Colonic mucosa (tissue), 4 donors: Measurements from ENCODE around the gene SPATS2L. TPM values are rescaled to one million over a fixed set of nuclear protein-coding genes. Genes with fewer than 3 reads are reported as not detected.

ENCODE experiments used
- DNase-seq: peaks from one replicate; pipeline ENCODE4 v3.0.0-alpha.2; 2020
- H3K27ac ChIP-seq: fragments of 200-600 bp; one replicate; pipeline ENCODE4 v1.8.0; 2021
- H3K27me3 ChIP-seq: fragments of 200-600 bp; one replicate; pipeline ENCODE4 v1.8.0; 2021
- H3K36me3 ChIP-seq: fragments of 200-600 bp; one replicate; pipeline ENCODE4 v1.8.0; 2021
- H3K4me1 ChIP-seq: fragments of 200-600 bp; one replicate; pipeline ENCODE4 v1.8.0; 2021; ENCODE audit warnings: mild to moderate bottlenecking
- H3K4me3 ChIP-seq: fragments of 200-600 bp; one replicate; pipeline ENCODE4 v1.8.0; 2021
- H3K9ac ChIP-seq, 2 donors: one replicate each; pipeline ENCODE4 v1.7.0; 2013; ENCODE audit warnings: control low read depth in 2 of 2, low read depth in 2 of 2, low read length in 2 of 2
- H3K9me3 ChIP-seq: fragments of 200-600 bp; one replicate; pipeline ENCODE4 v1.8.0; 2021
- intact Hi-C: fragments of 100-400 bp; cut with DNase I; formaldehyde crosslinking; loops from one replicate; pipeline ENCODE4 v1.14.1; 2022
- total RNA-seq, 2 donors: library from RNA; stranded (reverse); fragmentation: NEBNext Ultra II Directional in 1 of 2; extraction: Animal tissue kit (Norgen Biotek cat#: 25700) in 1 of 2; gene quantifications; one replicate each; pipeline ENCODE4 v1.2.1, GENCODE V29; 2021
- TF ChIP-seq, protein P1 (sequence below): fragments of 200-600 bp; IDR thresholded peaks from one replicate; pipeline ENCODE4 v1.8.0; 2022; ENCODE audit warnings: antibody characterized with exemption, mild to moderate bottlenecking
- donor health status: healthy.
- donor health status: DM: no; HTN: no; CAD: no.
- donor health status: DM: no; HTN: no; CAD: no.

Gene SPATS2L
- total RNA-seq, 2 donors from 2014 or later: 151 to 187 TPM

GRCh38 chr2:200483729-200484198 is 177.3 kb downstream of the SPATS2L start:
- Histone ChIP-seq H3K9ac (no peak overlapping the region), H3K9me3 (no peaks in the 10 kb centered on the region), H3K4me3 (no peak overlapping the region), H3K36me3 (no peaks in the 10 kb centered on the region), H3K27me3 (no peaks in the 10 kb centered on the region), H3K27ac (no peak overlapping the region), H3K4me1 (no peaks in the 10 kb centered on the region)
- DNase-seq: peak; percentile 76
- TF ChIP-seq, protein P1, sequence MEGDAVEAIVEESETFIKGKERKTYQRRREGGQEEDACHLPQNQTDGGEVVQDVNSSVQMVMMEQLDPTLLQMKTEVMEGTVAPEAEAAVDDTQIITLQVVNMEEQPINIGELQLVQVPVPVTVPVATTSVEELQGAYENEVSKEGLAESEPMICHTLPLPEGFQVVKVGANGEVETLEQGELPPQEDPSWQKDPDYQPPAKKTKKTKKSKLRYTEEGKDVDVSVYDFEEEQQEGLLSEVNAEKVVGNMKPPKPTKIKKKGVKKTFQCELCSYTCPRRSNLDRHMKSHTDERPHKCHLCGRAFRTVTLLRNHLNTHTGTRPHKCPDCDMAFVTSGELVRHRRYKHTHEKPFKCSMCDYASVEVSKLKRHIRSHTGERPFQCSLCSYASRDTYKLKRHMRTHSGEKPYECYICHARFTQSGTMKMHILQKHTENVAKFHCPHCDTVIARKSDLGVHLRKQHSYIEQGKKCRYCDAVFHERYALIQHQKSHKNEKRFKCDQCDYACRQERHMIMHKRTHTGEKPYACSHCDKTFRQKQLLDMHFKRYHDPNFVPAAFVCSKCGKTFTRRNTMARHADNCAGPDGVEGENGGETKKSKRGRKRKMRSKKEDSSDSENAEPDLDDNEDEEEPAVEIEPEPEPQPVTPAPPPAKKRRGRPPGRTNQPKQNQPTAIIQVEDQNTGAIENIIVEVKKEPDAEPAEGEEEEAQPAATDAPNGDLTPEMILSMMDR: peak; percentile 62
- intact Hi-C loops: loop anchor here (5.0 to 10.0 kb wide), 2 partner anchors 221 to 506 kb away; no protein-coding TSS in a partner anchor

GRCh38 chr2:200484934-200485333 is 178.4 kb downstream of the SPATS2L start:
- no peak overlapping the region for H3K9ac ChIP-seq
- no peaks in the 10 kb centered on the region for H3K36me3 ChIP-seq
- H3K4me3 ChIP-seq: no peak overlapping the region
- no peaks in the 10 kb centered on the region for H3K4me1 ChIP-seq
- no peak overlapping the region for H3K27ac ChIP-seq
- TF ChIP-seq, protein P1: no peak
- no peak for DNase-seq
- H3K27me3 ChIP-seq: no peaks in the 10 kb centered on the region
- H3K9me3 ChIP-seq: no peaks in the 10 kb centered on the region
- intact Hi-C loops: loop anchor here (5.0 to 10.0 kb wide), 2 partner anchors 220 to 508 kb away; no protein-coding TSS in a partner anchor

GRCh38 chr2:200486529-200486928 is 180.0 kb downstream of the SPATS2L start:
- Histone ChIP-seq H3K36me3 (no peaks in the 10 kb centered on the region), H3K9ac (no peak overlapping the region)
- intact Hi-C loops: loop anchor here (10.0 kb wide), 1 partner anchor 218 kb away; no protein-coding TSS in a partner anchor

DNA sequence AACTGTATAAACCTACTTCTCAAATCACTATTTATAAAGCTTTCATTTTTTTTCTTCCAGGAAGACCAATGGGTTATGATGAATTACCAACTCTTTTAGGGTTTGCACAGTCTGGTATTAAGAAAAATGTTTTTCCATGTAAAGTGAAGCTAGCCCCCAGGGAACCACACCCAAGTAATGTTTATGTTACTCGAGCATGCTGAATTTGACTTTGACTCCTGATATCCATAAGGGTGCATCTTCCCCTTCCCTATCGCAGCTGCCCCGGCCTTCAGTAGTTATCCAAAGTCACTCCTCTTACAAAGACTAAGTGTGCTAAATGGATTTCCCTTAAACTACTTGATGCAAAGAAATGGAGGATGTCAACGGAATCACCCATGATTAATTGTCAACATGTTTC is 181.7 kb downstream of the SPATS2L start:
- no peaks in the 10 kb centered on the region for H3K36me3 ChIP-seq
- no peaks in the 10 kb centered on the region for H3K27me3 ChIP-seq
- DNase-seq: no peak
- no peak overlapping the region for H3K9ac ChIP-seq
- intact Hi-C loops: loop anchor here (10.0 kb wide), 1 partner anchor 217 kb away; no protein-coding TSS in a partner anchor
- H3K4me1 ChIP-seq: no peaks in the 10 kb centered on the region
- no peak overlapping the region for H3K27ac ChIP-seq
- TF ChIP-seq, protein P1: no peak
- H3K4me3 ChIP-seq: no peak overlapping the region
- H3K9me3 ChIP-seq: no peaks in the 10 kb centered on the region

More at GRCh38 chr2:200486529-200486928, 180.0 kb downstream of the SPATS2L start:
- H3K27ac ChIP-seq: no peak overlapping the region
- no peaks in the 10 kb centered on the region for H3K4me1 ChIP-seq
- no peak for DNase-seq
- no peaks in the 10 kb centered on the region for H3K9me3 ChIP-seq
- H3K27me3 ChIP-seq: no peaks in the 10 kb centered on the region
- TF ChIP-seq, protein P1: no peak
- H3K4me3 ChIP-seq: no peak overlapping the region

DNA sequence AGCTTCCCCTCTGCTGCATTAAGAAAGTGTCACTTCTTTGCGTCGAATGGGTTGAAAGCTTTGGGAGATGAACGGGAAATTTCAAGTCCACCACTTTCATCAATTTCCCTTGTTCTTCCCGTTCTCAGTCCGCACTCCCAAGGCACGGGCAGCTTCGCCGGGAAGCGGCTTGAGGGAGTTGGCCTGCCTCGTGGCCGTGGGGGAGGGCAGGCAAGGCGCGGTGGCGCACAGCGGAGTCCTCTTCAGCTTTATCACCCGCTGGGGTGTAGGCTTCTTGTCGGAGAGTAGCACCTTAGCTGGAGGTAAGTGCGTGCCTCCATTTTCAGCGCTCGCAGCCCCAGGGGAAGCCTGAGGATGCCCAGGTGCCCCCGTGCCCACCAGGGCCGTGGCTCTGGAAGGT is 183.5 kb downstream of the SPATS2L start:
- no peak overlapping the region for H3K4me3 ChIP-seq
- no peak overlapping the region for H3K9ac ChIP-seq
- H3K27me3 ChIP-seq: no peaks in the 10 kb centered on the region
- H3K36me3 ChIP-seq: no peaks in the 10 kb centered on the region
- no peak overlapping the region for H3K27ac ChIP-seq
- intact Hi-C loops: no loop called here
- TF ChIP-seq, protein P1: no peak
- no peaks in the 10 kb centered on the region for H3K4me1 ChIP-seq
- DNase-seq: no peak
- no peaks in the 10 kb centered on the region for H3K9me3 ChIP-seq
